Hair follicular keratinocyte (primary cell): Measurements from ENCODE around the gene KLF17. TPM values are rescaled to one million over a fixed set of nuclear protein-coding genes. Genes with fewer than 3 reads are reported as not detected.

Source experiments
- total RNA-seq: library from RNA; depleted of rRNA; stranded (reverse); fragments of >200 nt; gene quantifications from 2 replicates; pipeline ENCODE4 v1.2.3, GENCODE V29; 2015

KLF17 gene, protein sequence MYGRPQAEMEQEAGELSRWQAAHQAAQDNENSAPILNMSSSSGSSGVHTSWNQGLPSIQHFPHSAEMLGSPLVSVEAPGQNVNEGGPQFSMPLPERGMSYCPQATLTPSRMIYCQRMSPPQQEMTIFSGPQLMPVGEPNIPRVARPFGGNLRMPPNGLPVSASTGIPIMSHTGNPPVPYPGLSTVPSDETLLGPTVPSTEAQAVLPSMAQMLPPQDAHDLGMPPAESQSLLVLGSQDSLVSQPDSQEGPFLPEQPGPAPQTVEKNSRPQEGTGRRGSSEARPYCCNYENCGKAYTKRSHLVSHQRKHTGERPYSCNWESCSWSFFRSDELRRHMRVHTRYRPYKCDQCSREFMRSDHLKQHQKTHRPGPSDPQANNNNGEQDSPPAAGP
- not detected in 2 replicates for total RNA-seq

GRCh38 chr1:44118682-44119081, at the start of gene KLF17:
Gene KLF17, plus strand, starts transcription at chr1:44118821. Its CDS starts 87 bp downstream, at chr1:44118908.

GRCh38 chr1:44141531-44141930, 22.9 kb downstream of the KLF17 start, which contains the start of gene KLF18:
Gene KLF18, minus strand, starts transcription at chr1:44141631. Its CDS starts 0 bp downstream, at chr1:44141631.

Other genes starting within 250 kb of the KLF17 start
- gene ARTN, start 185.0 kb upstream of the KLF17 start, total RNA-seq = 133 and 139 TPM in 2 replicates
- gene IPO13, start 171.9 kb upstream of the KLF17 start, total RNA-seq = 26.2 and 33.2 TPM in 2 replicates
- 15.0 and 32.5 TPM in 2 replicates for gene DPH2, start 148.8 kb upstream of the KLF17 start, total RNA-seq
- 175 and 230 TPM in 2 replicates for gene ATP6V0B, start 143.9 kb upstream of the KLF17 start, total RNA-seq
- gene B4GALT2, start 139.6 kb upstream of the KLF17 start, total RNA-seq = 135 and 155 TPM in 2 replicates
- 7.1 and 9.1 TPM in 2 replicates for gene CCDC24, start 127.2 kb upstream of the KLF17 start, total RNA-seq
- 9.1 and 12.0 TPM in 2 replicates for gene SLC6A9, start 87.4 kb upstream of the KLF17 start, total RNA-seq
- not detected in 2 replicates for gene KLF18, start 22.8 kb downstream of the KLF17 start, total RNA-seq
- gene DMAP1, start 94.7 kb downstream of the KLF17 start, total RNA-seq = 21.0 and 31.6 TPM in 2 replicates
- 76.6 and 80.5 TPM in 2 replicates for gene ERI3, start 236.4 kb downstream of the KLF17 start, total RNA-seq